ENCODE measurements around the gene BANP. TPM values are rescaled to one million over a fixed set of nuclear protein-coding genes. Genes with fewer than 3 reads are reported as not detected.
"Not testable (repeated sequence)": the region's sequence is repeated elsewhere in the genome, so short reads cannot be mapped to it uniquely, and the experiment has no call there.

The BANP gene
- total RNA-seq, 1 donor from 2014 or later: 30.4 TPM

GRCh38 chr16:87927195-87927562 lies 24.1 kb upstream of the BANP start:
- Histone ChIP-seq H2AFZ (replicated peaks) (no peak overlapping the region), H3F3A (ENCODE audit: low read depth) (no peaks in the 10 kb centered on the region), H3K36me3 (no peaks in the 10 kb centered on the region), H3K27ac (no peak overlapping the region), H3K9ac (no peak overlapping the region), H3K27me3 (no peaks in the 10 kb centered on the region), H3K4me2 (no peak overlapping the region), H3K9me3 (ENCODE audit: low read depth) (no peaks in the 10 kb centered on the region), H3K4me3 (no peak overlapping the region), H4K20me1 (ENCODE audit: low read depth) (no peaks in the 10 kb centered on the region), H3K4me1 (peaks cover 8% of the 10 kb centered on the region), H3K79me2 (ENCODE audit: low read depth) (no peaks in the 10 kb centered on the region)
- Mint-ChIP-seq H3K36me3 (no peaks in the 10 kb centered on the region), H3K4me1 (peaks cover 28% of the 10 kb centered on the region), H3K27me3 (ENCODE audit: insufficient read depth, low read depth) (peaks cover 16% of the 10 kb centered on the region), H3K27ac (no peak overlapping the region), H3K9me3 (peaks cover 2% of the 10 kb centered on the region), H3K4me3 (no peak overlapping the region)
- no peak for DNase-seq (ENCODE audit: low spot score)
- TF ChIP-seq, protein P1, sequence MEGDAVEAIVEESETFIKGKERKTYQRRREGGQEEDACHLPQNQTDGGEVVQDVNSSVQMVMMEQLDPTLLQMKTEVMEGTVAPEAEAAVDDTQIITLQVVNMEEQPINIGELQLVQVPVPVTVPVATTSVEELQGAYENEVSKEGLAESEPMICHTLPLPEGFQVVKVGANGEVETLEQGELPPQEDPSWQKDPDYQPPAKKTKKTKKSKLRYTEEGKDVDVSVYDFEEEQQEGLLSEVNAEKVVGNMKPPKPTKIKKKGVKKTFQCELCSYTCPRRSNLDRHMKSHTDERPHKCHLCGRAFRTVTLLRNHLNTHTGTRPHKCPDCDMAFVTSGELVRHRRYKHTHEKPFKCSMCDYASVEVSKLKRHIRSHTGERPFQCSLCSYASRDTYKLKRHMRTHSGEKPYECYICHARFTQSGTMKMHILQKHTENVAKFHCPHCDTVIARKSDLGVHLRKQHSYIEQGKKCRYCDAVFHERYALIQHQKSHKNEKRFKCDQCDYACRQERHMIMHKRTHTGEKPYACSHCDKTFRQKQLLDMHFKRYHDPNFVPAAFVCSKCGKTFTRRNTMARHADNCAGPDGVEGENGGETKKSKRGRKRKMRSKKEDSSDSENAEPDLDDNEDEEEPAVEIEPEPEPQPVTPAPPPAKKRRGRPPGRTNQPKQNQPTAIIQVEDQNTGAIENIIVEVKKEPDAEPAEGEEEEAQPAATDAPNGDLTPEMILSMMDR (IDR thresholded peaks at IDR 0.05): peak; percentile 32
- no peak for TF ChIP-seq EZH2 (IDR thresholded peaks at IDR 0.05)

DNA sequence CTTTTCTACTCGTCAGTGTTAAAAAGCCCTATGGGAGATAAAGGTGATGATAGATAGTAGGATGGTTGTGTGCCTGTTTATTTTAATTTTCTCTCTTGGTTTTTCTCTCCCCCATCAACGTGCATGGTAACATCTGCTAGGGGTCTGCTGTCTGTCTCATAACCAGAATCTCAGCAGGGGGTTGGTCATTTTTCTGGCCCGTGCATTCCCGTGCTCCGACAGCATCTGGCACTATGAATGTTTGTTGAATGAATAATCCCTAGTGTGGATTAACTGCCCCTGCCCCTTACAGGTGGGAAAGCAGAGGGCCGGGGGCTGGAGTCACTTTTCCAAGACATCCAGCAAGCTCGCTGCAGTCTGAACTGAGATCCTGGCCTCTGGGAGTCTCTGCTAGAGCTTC lies 21.2 kb upstream of the BANP start:
- H3K27me3 ChIP-seq: no peaks in the 10 kb centered on the region
- H3K36me3 ChIP-seq: no peaks in the 10 kb centered on the region
- Mint-ChIP-seq H3K9me3 (peaks cover 4% of the 10 kb centered on the region), H3K4me3 (no peak overlapping the region), H3K27ac (peak overlapping the region; percentile 17), H3K36me3 (no peaks in the 10 kb centered on the region), H3K27me3 (ENCODE audit: insufficient read depth, low read depth) (peaks cover 24% of the 10 kb centered on the region), H3K4me1 (peaks cover 19% of the 10 kb centered on the region)
- no peak overlapping the region for H2AFZ ChIP-seq (replicated peaks)
- no peak for TF ChIP-seq EZH2 (IDR thresholded peaks at IDR 0.05)
- no peak for TF ChIP-seq EZH2phosphoT487 (IDR thresholded peaks at IDR 0.05)
- TF ChIP-seq, protein P1 (IDR thresholded peaks at IDR 0.05): no peak
- no peak overlapping the region for H3K27ac ChIP-seq
- no peaks in the 10 kb centered on the region for H4K20me1 ChIP-seq (ENCODE audit: low read depth)
- no peak overlapping the region for H3K9ac ChIP-seq
- no peaks in the 10 kb centered on the region for H3K79me2 ChIP-seq (ENCODE audit: low read depth)
- no peak for DNase-seq (ENCODE audit: low spot score)
- no peaks in the 10 kb centered on the region for H3K9me3 ChIP-seq (ENCODE audit: low read depth)
- no peak overlapping the region for H3K4me2 ChIP-seq
- H3K4me1 ChIP-seq: no peaks in the 10 kb centered on the region
- no peaks in the 10 kb centered on the region for H3F3A ChIP-seq (ENCODE audit: low read depth)
- H3K4me3 ChIP-seq: no peak overlapping the region

GRCh38 chr16:87930456-87930855 lies 20.8 kb upstream of the BANP start:
- Histone ChIP-seq H3K4me1 (no peaks in the 10 kb centered on the region), H2AFZ (replicated peaks) (no peak overlapping the region), H4K20me1 (ENCODE audit: low read depth) (no peaks in the 10 kb centered on the region), H3K9ac (no peak overlapping the region), H3F3A (ENCODE audit: low read depth) (no peaks in the 10 kb centered on the region), H3K27ac (no peak overlapping the region), H3K4me3 (no peak overlapping the region), H3K4me2 (no peak overlapping the region), H3K79me2 (ENCODE audit: low read depth) (no peaks in the 10 kb centered on the region), H3K9me3 (ENCODE audit: low read depth) (no peaks in the 10 kb centered on the region), H3K36me3 (no peaks in the 10 kb centered on the region), H3K27me3 (no peaks in the 10 kb centered on the region)
- Mint-ChIP-seq H3K4me3 (no peak overlapping the region), H3K9me3 (peaks cover 4% of the 10 kb centered on the region), H3K4me1 (peaks cover 16% of the 10 kb centered on the region), H3K27me3 (ENCODE audit: insufficient read depth, low read depth) (peaks cover 19% of the 10 kb centered on the region), H3K36me3 (no peaks in the 10 kb centered on the region), H3K27ac (no peak overlapping the region)
- no peak for DNase-seq (ENCODE audit: low spot score)
- TF ChIP-seq, protein P1 (IDR thresholded peaks at IDR 0.05): peak; percentile 41
- no peak for TF ChIP-seq EZH2phosphoT487 (IDR thresholded peaks at IDR 0.05)

DNA sequence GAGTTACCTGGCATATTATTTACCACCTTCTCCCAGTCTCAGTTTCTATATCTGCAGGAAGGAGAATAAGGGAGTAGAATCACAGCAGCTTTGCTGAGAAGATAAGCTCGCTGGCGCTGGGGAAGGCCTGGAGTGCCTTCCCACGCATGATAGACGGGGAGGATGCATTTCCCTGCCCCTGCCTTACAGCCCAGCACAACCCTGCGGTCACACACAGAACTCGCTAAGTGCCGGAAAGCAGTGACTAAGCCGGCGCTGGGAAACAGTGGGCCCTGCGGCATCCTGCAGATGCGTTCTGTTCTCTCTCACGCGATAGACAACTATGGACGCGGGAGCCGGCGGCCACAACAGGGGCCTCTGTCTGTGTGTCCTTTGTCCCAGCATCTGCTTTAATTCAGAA lies 19.7 kb upstream of the BANP start:
- Histone ChIP-seq H3K9me3 (ENCODE audit: low read depth) (no peaks in the 10 kb centered on the region), H3K4me1 (no peaks in the 10 kb centered on the region), H2AFZ (replicated peaks) (no peak overlapping the region), H3K27ac (peak overlapping the region; percentile 20), H3K9ac (no peak overlapping the region), H3F3A (ENCODE audit: low read depth) (no peaks in the 10 kb centered on the region), H3K4me2 (no peak overlapping the region), H3K36me3 (no peaks in the 10 kb centered on the region), H3K79me2 (ENCODE audit: low read depth) (no peaks in the 10 kb centered on the region), H3K27me3 (no peaks in the 10 kb centered on the region), H4K20me1 (ENCODE audit: low read depth) (no peaks in the 10 kb centered on the region), H3K4me3 (no peak overlapping the region)
- DNase-seq (ENCODE audit: low spot score): no peak
- Mint-ChIP-seq H3K36me3 (no peaks in the 10 kb centered on the region), H3K27me3 (ENCODE audit: insufficient read depth, low read depth) (peaks cover 16% of the 10 kb centered on the region), H3K9me3 (peaks cover 4% of the 10 kb centered on the region), H3K4me1 (peaks cover 13% of the 10 kb centered on the region), H3K27ac (peak overlapping the region; percentile 74), H3K4me3 (no peak overlapping the region)
- TF ChIP-seq EZH2 (IDR thresholded peaks at IDR 0.05): no peak
- TF ChIP-seq, protein P1 (IDR thresholded peaks at IDR 0.05): no peak
- no peak for TF ChIP-seq EZH2phosphoT487 (IDR thresholded peaks at IDR 0.05)

- H3K27me3 Mint-ChIP-seq (ENCODE audit: insufficient read depth, low read depth): peaks cover 13% of the 10 kb centered on the region
- not testable (repeated sequence) for H3K9me3 ChIP-seq (ENCODE audit: low read depth); H3K4me3 Mint-ChIP-seq; H3K36me3 Mint-ChIP-seq; H3K4me2 ChIP-seq; H4K20me1 ChIP-seq (ENCODE audit: low read depth); H3K4me3 ChIP-seq; H2AFZ ChIP-seq (replicated peaks); H3K9ac ChIP-seq; H3K27ac ChIP-seq; H3K27me3 ChIP-seq; DNase-seq (ENCODE audit: low spot score); H3K36me3 ChIP-seq; H3K9me3 Mint-ChIP-seq; H3K79me2 ChIP-seq (ENCODE audit: low read depth); H3F3A ChIP-seq (ENCODE audit: low read depth); H3K4me1 ChIP-seq
- peaks cover 14% of the 10 kb centered on the region for H3K4me1 Mint-ChIP-seq
- peak overlapping the region; percentile 69 for H3K27ac Mint-ChIP-seq
Observed at GRCh38 chr16:87932475-87933139, 18.6 kb upstream of the BANP start.

All from neural progenitor cell (in vitro differentiated cells).